Panc1 (cell line): ENCODE measurements around the gene COL26A1. TPM values are rescaled to one million over a fixed set of nuclear protein-coding genes. Genes with fewer than 3 reads are reported as not detected.

Experiments
- ATAC-seq: fragments of 200-7000 bp; cut with Tn5 transposase; 2 replicates; pipeline ENCODE4 v1.9.1; 2020; ENCODE audit warnings: mild to moderate bottlenecking, moderate library complexity
- BruUV-seq: library from RNA; stranded (reverse); fragments of 400-500 nt; replicated peaks from 2 replicates; lab custom pipeline; 2021; lab: Mats Ljungman, UMichigan
- CTCF ChIA-PET: fragments of 300-600 bp; sonication (Branson Sonifier 250); formaldehyde crosslinking; loops from one replicate; lab custom pipeline; 2022; ENCODE audit warnings: antibody characterized with exemption; lab: Charles Lee
- POLR2A ChIA-PET: fragments of 300-600 bp; sonication (Branson Sonifier 250); formaldehyde crosslinking; loops from one replicate; lab custom pipeline; 2022; ENCODE audit warnings: antibody characterized with exemption; lab: Charles Lee
- DNase-seq: peaks from one replicate; pipeline ENCODE4 v3.0.0-alpha.2; 2010; ENCODE audit warnings: low read depth, low spot score
- H3K27ac ChIP-seq: 2 replicates; pipeline ENCODE4 v1.5.1; 2011; ENCODE audit warnings: mild to moderate bottlenecking, low read length, inconsistent platforms
- H3K27me3 ChIP-seq: fragments of 200-500 bp; sonication (Bioruptor generic); 2 replicates; pipeline ENCODE4 v1.6.0; 2014; ENCODE audit warnings: low read length, inconsistent platforms; ENCODE audit not compliant: control insufficient read depth, insufficient read depth
- H3K36me3 ChIP-seq: fragments of 200-500 bp; sonication (Bioruptor generic); 2 replicates; pipeline ENCODE4 v1.5.1; 2014; ENCODE audit warnings: inconsistent platforms, mild to moderate bottlenecking, low read length, moderate library complexity; ENCODE audit not compliant: control insufficient read depth, insufficient read depth
- H3K4me1 ChIP-seq: 2 replicates; pipeline ENCODE4 v1.5.1; 2011; ENCODE audit warnings: inconsistent platforms, mild to moderate bottlenecking, low read length, moderate library complexity; ENCODE audit not compliant: control insufficient read depth, insufficient read depth
- H3K4me3 ChIP-seq, 2 experiments: 2 replicates each; pipeline ENCODE4 v1.5.1; 2011 to 2012; ENCODE audit warnings: low read depth in 2 of 2, low read length in 2 of 2, mild to moderate bottlenecking in 2 of 2, inconsistent platforms in 1 of 2, moderate library complexity in 1 of 2
- H3K9me3 ChIP-seq: fragments of 200-500 bp; sonication (Bioruptor generic); 2 replicates; pipeline ENCODE4 v1.5.1; 2014; ENCODE audit warnings: low read depth, mild to moderate bottlenecking, inconsistent platforms, low read length, moderate library complexity; ENCODE audit not compliant: control insufficient read depth, insufficient read depth
- POLR2AphosphoS5 ChIP-seq: IDR thresholded peaks from 2 replicates; pipeline ENCODE4 v1.6.1; 2012; ENCODE audit warnings: mild to moderate bottlenecking, low read depth, low read length, moderate library complexity
- SIN3A ChIP-seq: IDR thresholded peaks from 2 replicates; pipeline ENCODE4 v1.6.1; 2012; ENCODE audit warnings: low read depth, mild to moderate bottlenecking, low read length, moderate library complexity, borderline replicate concordance; ENCODE audit not compliant: insufficient read depth
- TCF7L2 ChIP-seq: IDR thresholded peaks from 2 replicates; pipeline ENCODE4 v1.6.1; 2011; ENCODE audit warnings: mild to moderate bottlenecking, low read depth, low read length, inconsistent platforms
- in situ Hi-C: cut with HindIII; loops from 2 replicates; pipeline ENCODE4 v1.10.0; 2016; ENCODE audit warnings: low sequenced_read_pairs, low pct_unique_long_range_greater_than_20kb
- intact Hi-C: fragments of 100-400 bp; cut with micrococcal nuclease; formaldehyde crosslinking; loops from one replicate; pipeline ENCODE4 v1.10.0; 2022; ENCODE audit not compliant: unreplicated experiment
- total RNA-seq: library from RNA; stranded (reverse); gene quantifications from one replicate; pipeline ENCODE4 v1.2.1, GENCODE V29; 2021; ENCODE audit not compliant: unreplicated experiment
- TF ChIP-seq, protein P1 (sequence below): fragments of 450-650 bp; IDR thresholded peaks from 2 replicates; pipeline ENCODE4 v1.5.1; 2017; ENCODE audit warnings: mild to moderate bottlenecking
- TF ChIP-seq, protein P2 (sequence below), 2 experiments: IDR thresholded peaks; 2 replicates each; pipeline ENCODE4 v1.6.1; 2011 to 2012; ENCODE audit warnings: low read depth in 2 of 2, control low read depth in 1 of 2, low read length in 1 of 2, mild to moderate bottlenecking in 1 of 2, moderate library complexity in 1 of 2; ENCODE audit not compliant: insufficient read depth in 1 of 2

COL26A1 gene
- total RNA-seq, 1 experiment from 2014 or later: 25.8 TPM

DNA sequence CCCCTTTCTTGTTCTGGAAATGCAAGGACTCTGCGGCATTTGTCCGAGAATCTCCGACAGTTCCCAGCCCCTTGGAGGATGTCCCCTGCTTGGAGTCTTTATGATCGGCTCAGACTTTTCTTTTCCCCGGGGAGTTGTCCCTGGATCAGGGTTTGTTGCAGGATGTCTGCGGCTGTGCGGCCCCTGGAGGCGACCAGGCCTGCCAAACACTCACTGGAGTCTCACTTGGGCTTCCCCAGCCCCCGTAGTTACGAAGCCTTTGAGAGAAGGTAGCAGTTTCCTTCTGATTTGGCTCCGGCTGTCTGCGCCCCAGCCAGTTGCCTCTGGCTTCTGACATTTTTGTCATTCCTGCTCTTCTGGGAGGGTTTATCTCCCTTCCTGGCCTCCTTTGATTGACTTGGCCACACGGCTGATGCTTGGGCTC is 16.1 kb downstream of the COL26A1 start:
- in situ Hi-C loops: no loop called here
- Histone ChIP-seq H3K4me3 (no peak overlapping the region), H3K4me1 (peaks cover 28% of the 10 kb centered on the region), H3K27ac (peak overlapping the region; percentile 51), H3K36me3 (no peaks in the 10 kb centered on the region), H3K27me3 (no peaks in the 10 kb centered on the region), H3K9me3 (no peaks in the 10 kb centered on the region)
- intact Hi-C loops: no loop called here
- no peak for DNase-seq
- ATAC-seq: peak; percentile 30
- TF ChIP-seq SIN3A (no peak), POLR2AphosphoS5 (no peak), TCF7L2 (no peak)
- TF ChIP-seq, protein P1, sequence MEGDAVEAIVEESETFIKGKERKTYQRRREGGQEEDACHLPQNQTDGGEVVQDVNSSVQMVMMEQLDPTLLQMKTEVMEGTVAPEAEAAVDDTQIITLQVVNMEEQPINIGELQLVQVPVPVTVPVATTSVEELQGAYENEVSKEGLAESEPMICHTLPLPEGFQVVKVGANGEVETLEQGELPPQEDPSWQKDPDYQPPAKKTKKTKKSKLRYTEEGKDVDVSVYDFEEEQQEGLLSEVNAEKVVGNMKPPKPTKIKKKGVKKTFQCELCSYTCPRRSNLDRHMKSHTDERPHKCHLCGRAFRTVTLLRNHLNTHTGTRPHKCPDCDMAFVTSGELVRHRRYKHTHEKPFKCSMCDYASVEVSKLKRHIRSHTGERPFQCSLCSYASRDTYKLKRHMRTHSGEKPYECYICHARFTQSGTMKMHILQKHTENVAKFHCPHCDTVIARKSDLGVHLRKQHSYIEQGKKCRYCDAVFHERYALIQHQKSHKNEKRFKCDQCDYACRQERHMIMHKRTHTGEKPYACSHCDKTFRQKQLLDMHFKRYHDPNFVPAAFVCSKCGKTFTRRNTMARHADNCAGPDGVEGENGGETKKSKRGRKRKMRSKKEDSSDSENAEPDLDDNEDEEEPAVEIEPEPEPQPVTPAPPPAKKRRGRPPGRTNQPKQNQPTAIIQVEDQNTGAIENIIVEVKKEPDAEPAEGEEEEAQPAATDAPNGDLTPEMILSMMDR: no peak
- TF ChIP-seq, protein P2, sequence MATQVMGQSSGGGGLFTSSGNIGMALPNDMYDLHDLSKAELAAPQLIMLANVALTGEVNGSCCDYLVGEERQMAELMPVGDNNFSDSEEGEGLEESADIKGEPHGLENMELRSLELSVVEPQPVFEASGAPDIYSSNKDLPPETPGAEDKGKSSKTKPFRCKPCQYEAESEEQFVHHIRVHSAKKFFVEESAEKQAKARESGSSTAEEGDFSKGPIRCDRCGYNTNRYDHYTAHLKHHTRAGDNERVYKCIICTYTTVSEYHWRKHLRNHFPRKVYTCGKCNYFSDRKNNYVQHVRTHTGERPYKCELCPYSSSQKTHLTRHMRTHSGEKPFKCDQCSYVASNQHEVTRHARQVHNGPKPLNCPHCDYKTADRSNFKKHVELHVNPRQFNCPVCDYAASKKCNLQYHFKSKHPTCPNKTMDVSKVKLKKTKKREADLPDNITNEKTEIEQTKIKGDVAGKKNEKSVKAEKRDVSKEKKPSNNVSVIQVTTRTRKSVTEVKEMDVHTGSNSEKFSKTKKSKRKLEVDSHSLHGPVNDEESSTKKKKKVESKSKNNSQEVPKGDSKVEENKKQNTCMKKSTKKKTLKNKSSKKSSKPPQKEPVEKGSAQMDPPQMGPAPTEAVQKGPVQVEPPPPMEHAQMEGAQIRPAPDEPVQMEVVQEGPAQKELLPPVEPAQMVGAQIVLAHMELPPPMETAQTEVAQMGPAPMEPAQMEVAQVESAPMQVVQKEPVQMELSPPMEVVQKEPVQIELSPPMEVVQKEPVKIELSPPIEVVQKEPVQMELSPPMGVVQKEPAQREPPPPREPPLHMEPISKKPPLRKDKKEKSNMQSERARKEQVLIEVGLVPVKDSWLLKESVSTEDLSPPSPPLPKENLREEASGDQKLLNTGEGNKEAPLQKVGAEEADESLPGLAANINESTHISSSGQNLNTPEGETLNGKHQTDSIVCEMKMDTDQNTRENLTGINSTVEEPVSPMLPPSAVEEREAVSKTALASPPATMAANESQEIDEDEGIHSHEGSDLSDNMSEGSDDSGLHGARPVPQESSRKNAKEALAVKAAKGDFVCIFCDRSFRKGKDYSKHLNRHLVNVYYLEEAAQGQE (IDR thresholded peaks at IDR 0.05; ENCODE audit: insufficient read depth in 1 of 2, low read depth in 2 of 2, low read length in 1 of 2): no peak
- POLR2A ChIA-PET: no interaction called here
- CTCF ChIA-PET: no interaction called here
- no TSS peak for BruUV-seq

DNA sequence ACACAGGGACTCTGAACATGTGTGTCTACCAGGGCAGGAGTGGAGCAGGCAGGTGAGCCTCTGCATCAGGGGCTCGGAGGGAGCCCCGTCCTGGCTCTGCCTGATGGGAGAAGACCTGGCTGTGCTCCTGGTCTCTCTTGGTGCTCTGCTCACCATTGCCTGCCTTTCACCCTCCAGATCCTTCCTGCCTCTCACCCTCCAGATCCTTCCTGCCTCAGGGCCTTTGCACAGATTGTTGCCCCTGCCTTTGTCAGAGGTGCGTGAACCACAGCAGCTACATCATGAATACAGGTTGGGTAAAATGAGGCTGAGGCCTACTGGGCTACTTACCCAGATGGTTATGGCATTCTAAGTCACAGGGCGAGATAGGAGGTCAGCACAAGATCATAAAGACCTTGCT is 16.6 kb downstream of the COL26A1 start:
- Histone ChIP-seq H3K9me3 (no peaks in the 10 kb centered on the region), H3K27ac (peak overlapping the region; percentile 51), H3K4me1 (peaks cover 24% of the 10 kb centered on the region), H3K27me3 (no peaks in the 10 kb centered on the region), H3K4me3 (no peak overlapping the region), H3K36me3 (no peaks in the 10 kb centered on the region)
- POLR2A ChIA-PET: no interaction called here
- DNase-seq (no peak), ATAC-seq (no peak)
- BruUV-seq: no TSS peak
- TF ChIP-seq POLR2AphosphoS5: no peak
- no peak for TF ChIP-seq TCF7L2
- no peak for TF ChIP-seq SIN3A
- TF ChIP-seq, protein P2 (IDR thresholded peaks at IDR 0.05; ENCODE audit: insufficient read depth in 1 of 2, low read depth in 2 of 2, low read length in 1 of 2): no peak
- TF ChIP-seq, protein P1: no peak
- in situ Hi-C loops: no loop called here
- CTCF ChIA-PET: no interaction called here
- intact Hi-C loops: no loop called here
